GM18909 (cell line): Measurements from ENCODE around the gene ARHGAP30.

Experiments used
- ATAC-seq: cut with Tn5 transposase; IDR thresholded peaks from one replicate; pipeline ENCODE4 v1.9.1; 2021; ENCODE audit warnings: mild to moderate bottlenecking; ENCODE audit not compliant: unreplicated experiment, poor library complexity

Gene ARHGAP30

DNA sequence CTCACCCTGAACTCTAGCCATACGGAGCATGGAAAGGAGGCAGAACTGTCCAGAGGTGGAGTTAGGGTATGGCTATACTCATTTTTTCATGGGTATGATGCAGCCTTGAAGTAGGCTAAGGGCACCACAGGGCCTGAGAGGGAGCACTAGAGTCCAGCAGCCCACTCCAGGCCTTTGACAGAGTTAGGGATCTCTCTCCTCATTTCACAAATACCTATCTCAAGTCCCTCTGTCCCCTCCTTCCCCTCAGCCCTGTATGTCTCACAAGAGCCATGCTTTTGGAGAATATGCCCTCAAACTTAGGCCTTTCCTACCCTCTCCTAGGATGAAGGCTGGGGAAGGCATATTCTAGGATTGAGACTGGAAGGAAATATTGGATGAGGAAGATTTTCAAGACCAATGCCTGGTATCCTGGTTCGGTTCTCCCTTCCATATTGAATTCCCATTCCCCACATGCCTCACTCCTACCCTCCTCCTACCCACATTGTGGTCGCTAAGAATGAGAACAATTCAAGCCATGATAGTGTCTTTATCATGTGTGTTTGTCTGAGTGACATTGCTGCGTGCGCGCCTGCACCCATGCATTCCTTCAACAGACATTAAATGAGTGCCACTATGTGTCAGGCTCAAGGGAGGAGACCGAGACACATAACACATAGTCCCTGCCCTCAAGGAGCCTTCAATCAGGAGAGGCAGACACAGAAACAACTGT, 22.3 kb upstream of the ARHGAP30 start:
- no peak for ATAC-seq

DNA sequence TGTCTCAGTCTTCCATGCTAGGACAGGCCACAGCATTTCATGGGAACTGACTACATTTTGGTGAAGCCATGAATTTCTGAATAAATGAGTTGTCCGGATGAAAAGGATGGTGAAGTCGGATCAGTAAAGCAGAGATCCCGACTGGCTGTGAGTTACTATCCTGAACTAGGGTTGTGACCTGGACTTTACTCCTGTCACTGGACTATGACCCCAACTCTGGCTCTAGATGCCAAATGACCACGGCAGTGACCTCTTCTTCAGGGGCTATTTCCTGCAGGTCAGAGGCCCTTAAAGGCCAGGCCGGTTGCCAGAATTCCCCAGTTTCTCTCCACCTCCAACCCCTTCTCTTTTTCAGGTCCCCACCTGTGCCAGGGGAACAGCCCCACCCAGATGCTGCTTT, 21.4 kb upstream of the ARHGAP30 start:
- no peak for ATAC-seq

DNA sequence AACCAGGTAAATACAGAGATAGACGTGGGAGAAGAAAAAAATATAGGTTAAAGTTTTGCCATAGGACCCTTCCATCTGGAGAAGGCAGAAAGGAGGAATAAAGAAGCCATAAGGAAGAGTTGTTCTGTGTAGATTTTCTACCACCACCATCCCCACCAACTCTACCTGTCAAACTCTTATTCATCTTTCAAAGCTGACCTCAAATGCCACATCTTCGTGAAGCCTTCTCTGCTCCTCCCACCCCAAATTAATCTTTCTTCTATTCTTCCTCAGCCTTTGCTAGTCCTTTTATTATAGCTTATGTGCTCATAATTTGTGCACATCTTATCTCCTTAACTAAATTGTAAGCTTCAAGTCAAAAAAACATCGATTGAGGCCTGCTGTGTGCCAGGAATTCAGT, 20.9 kb upstream of the ARHGAP30 start:
- no peak for ATAC-seq

DNA sequence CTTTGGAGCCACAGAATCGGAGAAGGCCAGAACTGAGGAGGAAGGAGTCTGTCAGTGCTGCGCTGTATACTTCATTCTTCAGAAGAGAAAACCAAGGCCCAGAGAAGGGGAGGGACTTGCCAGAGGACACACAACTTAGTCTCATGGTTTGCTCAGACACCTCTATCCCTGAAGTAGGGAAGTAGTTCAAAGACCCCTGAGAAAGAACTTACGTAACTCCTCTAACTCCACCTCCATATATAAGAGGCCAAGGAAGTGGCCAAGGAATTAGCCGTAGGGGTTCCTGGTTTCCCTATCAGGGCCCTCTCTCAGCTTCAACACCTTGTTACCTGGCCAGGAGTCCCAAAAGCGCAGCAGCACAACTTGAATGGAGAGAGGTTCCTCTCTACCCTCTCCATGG, 20.2 kb upstream of the ARHGAP30 start:
- no peak for ATAC-seq

DNA sequence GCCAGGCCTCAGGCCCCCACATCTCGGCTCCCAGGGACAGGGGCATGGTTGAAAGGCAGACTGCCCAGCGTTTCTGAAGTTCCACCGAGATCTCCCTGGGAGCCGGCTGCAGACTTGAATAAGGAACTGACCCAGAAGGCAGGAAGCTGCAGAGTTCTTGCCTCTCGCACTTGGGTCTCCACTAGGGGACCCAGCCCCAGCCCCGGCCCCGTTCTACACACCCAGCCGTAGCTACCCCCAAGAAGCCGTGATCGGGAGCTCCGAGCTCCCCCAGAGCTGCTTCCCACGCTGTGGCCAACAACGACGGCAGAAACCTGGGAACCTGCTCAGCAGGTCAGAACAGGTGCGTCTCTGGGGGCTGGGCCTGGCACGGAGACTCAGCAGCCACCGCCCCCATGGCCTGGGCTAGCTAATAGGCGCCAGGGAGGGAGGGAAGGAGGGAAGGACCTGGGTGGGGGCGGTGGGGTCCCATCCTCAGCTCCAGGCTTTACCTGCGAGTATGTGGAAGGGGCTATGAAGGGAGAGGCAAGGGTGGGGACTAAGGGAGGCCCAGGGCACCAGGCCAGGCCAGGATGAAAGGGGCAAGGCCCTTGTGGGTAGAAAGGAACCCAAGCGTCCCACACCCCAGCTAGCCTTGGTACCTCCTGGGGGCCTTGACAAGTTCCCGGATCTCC, 19.7 kb upstream of the ARHGAP30 start, which contains the start of gene NECTIN4:
Gene NECTIN4, minus strand, starts transcription at position 308 of the 674 bp plus-strand sequence. Its CDS starts 262 bp downstream, at position 46.
- ATAC-seq, result no peak

DNA sequence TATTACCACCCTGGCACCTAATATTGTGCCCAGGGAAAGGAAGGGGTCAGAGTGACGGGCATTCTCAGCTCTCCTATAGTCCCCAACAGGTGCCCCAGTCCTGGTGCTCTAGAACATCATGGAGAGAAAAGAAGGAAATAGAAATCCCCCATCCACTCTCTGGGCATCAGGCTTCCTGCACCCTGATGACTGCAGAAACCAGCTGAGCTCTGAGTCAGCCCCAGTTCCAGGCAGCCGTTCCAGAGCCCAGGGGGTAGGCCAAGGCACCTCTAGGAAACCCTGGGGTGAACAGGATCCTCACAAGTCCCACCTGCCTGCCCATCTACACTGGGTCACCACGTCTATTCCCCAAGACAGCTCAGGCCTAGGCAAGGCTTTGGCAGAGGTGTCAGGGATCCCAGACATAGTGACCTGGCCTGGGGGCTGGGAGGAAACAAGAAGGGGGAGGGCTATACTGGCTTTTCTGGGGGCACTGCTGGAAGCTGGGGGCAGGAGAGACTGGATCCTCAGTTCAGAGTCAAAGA, 19.0 kb upstream of the ARHGAP30 start:
- ATAC-seq, result no peak

DNA sequence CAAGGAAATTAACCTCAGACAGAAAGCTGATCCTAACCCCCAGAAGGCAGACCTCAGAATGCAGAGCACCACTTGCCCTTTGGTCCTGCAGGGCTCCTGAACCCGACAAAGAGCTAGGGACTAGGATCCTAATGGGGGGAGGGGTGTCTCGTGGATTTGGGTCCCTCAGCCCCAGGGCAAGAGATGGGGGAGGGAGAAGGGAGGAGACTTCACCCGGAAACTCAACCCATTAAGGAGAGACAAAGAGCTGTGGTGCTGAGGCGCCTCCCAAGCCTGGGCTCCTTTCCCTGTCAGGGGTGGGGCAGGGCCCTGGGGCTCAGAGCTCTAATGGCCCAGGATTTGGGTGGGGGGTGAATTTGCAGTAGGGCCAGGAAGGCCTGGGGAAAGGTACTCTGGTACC, 16.8 kb upstream of the ARHGAP30 start:
- ATAC-seq, result no peak

DNA sequence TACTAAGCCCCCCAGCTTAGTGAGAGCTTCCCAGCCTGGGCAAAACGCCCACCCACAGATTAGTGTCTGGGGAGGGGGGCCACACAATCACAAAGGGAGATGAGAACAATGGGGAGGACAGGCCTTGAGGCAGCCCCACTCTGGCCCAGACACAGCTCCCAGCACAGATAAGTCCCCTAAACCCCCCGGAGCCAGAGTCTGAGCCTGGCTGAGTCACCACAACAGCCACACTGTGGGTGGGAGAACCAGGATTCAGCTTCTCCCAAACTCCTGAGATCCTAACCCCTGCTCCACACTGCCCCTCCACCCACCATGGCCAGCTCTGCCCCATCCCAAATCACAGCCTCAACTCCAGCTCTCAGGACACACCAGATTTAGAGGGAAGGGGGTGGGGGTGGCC, 15.5 kb upstream of the ARHGAP30 start:
- no peak for ATAC-seq

DNA sequence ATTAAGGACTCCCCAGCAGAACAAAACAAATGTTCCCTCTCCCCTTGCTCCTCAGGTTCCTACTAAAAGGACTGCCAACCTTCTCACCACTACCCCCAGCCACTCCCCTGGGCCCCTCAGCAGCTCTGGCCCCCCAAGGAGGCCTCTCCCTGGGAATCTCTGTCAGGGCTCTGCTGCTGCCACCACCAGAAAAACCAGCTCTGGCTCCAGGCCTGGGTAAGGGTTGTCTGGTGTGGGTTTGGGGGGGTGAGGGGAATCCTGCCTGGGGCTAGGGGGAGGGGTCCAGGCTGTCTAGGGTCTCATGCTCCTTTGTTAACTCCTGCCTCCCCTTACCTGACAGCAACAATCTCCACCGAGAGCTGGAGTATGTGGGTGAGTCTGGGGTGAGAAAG, 14.9 kb upstream of the ARHGAP30 start:
- ATAC-seq, result no peak

DNA sequence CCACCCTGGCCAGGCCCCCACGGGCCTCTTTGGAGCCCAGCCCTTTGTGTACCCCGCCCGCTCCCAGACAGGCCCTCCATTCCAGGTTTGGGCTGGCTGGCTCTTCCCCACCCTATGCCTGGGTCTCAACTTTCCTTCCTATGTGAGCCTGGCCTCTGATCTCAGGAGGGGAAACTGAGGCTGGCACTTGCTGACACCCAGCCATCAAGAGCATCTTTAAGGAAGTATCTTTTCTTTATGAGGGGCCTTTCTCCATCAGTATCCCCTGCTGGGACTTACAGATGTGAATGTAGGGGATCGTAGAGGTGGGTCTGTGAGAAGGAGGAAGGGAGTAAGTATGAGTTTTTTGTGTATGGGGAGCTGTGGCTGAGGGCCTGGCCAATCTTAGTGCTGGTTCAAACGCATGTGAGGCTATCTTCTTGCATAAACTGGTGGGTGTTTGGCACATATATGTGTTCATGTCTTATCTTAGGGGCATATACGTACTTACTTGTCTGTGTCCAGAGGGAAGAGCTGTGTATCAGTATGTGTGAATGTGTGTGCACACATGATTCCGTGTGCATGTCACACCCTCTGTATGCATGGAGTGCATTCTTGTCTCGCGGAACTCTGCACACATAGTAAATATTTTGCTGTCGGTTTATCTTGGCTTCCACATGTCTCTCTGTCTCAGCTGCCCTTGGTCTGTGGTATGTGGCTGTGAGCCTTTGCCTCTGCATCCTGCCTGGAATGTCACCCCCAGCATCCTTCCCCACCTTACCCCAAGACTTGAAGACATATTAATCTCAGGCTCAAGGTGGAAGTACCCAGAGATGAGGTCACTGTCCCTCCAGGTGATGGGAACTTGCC, 14.3 kb upstream of the ARHGAP30 start:
- ATAC-seq, result no peak

DNA sequence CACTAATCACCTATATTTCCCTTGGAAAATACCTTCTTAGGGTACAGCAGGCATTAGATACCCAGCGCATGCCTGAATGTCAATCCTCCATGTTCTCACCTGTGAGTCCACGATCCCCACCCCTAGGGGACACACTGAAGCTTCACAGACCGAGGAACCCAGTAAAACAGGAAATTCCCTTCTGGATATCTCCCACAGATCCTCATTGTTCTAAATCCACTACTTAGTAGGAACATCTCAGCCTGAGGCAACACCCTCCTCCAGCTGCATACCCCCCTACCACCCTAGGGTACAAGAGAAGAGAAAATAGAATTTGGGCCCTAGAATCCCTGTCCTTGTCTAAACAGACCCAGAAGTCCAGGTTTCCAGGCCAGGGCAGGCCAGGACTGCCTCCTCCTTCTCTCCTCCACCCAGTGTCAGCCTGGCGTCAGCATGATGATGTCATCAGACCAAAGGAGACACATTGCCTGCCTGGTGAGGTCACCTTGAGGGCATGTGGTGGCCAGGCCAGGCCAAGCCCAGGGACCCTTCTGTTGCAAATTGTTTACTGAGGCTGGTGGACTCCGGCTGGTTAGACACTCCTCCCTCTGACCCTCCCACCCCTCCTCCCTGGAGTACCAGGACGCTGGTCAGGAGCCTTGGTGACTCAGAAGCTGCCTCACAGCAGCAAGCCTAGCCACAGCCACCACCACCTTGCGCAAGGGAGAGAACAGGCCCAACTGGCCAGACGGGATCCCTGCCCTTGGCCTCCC, 13.5 kb upstream of the ARHGAP30 start:
- ATAC-seq, result no peak

DNA sequence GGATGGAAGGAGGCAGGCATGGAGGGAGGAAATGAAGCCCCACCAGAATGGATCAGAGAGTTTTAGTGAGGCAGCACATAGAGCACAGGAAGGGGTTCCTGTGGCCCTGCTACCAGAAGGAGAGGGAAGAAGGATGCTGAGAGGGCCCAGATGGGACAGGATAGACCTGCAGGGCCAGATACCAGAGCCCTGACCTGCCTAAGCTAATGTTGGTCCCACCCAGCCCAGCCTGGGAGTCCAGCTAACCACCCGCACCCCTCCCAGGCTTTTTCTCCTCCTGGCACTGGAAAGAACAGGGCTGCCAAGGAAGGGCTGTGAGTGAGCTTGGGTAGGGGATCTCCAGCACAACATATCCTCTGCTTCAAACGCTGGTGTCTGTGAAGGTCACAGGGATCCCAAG, 12.8 kb upstream of the ARHGAP30 start:
- ATAC-seq, result no peak

DNA sequence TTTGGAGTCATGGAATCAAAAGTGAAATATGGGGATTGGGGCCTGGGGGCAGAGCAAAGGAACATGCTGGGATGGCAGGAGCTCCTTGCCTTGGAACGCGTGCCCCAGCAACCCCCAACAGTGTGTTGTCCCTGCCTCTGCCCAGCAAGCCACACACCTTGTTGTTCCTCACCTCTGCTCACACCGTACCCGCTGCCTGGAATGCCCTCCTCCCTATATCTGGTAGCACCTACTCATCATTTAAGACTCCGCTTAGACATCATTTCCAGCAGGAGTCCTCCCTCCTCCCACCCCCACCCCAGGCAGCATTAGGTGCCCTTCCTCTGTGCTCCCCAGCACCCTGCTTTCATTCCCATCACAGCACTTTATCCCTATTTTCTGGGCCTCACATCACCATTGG, 11.8 kb upstream of the ARHGAP30 start:
- no peak for ATAC-seq

DNA sequence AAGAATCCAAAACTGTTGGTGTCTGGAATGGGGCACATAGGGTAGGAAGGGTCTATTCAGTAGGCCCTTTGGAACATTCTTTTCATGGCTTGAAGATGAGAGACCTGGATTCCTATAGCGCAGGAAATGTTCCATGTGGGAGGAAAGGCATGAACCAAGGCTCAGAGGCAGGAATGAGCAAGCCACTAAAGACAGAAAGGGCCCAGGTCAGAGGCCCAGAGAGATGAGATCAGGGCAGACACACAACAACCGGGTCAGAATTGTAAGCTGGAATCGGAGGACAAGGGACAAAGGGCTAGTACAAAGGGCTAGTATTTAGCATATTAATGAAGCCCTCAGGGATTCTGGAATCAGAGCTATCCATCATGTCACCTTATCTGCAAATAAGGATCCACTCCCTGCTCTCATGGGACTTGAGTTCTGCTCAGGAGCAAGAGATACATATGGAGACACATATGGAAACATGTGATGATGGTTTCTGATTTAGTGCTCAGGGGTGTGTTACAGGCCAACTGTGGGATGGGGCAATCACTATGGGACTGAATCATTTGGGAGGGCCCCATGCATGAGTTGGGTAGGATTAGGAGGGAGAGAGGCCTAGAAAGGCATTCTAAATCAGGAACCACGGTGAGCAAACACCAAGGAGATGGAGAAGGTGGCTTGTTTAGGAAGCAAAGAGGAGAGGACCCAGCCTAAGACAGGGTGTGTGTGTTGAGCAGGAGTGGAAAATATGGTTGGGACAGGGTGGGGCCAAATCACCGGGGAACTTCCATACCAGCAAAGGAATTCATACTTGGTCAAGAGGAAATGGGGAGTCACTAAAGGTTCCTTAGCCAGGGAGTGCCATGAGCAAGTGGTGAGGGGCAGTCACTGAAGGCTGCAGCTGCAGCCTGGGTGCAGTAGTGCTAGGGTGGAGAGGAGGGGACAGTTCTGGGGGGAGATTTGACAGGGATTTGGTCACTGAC, 11.0 kb upstream of the ARHGAP30 start:
- no peak for ATAC-seq

DNA sequence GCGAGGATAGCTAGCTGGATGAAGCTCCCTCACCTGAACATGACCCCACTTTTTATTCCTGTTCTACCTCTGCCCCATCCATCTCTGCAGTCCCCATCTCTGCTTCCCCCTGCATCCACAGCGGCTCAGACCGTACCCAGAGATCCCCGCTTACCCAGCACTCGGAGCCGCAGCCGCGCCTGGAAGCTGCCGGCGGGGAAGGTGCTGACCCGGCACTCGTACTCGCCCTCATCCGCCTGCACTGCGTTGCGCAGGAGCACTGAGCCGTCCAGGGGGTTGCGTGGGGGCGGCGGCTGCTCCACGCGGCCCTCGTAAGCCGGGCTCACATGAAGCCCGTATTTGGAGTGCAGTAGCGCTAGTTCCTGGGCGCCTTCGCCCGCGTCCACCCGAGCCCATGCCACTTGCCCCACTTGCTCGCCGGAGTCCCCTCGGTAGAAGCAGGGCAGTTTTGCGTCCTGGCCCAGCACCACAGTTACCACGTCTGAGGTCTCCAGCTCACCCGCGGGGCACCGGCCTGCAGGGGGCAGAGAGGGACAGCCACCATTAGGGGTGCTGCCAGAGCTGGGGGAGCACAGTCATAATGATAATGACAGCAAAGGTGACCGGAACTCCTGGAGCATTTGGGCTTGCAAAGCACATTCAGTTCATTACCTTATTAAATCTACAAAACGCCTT, 9.9 kb upstream of the ARHGAP30 start:
- ATAC-seq, result no peak

DNA sequence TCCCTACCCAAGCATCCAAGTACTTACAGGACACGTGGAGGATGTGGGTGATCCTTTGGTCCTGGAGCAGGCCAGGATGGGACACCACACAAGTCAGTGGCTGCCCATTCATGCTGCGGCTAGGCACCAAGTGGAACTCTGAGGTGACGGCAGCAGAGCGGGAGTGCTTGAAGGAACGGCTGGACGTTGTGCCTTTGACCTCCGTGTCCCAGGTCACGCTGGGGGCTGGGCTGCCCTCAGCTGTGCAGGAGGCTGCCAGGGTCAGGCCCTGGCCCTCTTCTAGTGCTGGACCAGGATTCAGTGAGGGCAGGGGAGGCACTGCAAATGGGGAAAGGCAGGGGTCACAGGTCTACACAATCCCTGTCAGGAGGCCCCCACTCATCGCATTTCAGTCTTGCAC, 7.7 kb upstream of the ARHGAP30 start:
- ATAC-seq, result no peak

DNA sequence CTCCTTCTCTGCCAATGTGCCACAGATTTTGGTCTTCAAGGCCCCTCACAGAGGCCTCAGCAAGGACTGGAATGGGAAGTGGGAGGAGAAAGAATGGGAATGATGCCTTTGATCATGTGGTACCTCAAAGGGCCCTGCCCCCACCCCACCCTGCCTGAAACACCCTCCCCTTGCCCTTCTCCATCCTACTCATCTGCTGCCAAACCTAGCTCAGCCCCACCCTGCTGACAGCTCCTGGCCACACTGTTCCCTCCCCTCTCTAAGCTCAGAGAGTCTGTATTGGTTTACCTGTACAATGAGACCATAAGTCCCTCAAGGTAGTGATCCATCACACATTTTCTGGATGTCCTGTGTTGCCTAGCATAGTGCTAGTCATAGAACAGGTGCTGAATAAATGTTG, 6.7 kb upstream of the ARHGAP30 start:
- no peak for ATAC-seq

DNA sequence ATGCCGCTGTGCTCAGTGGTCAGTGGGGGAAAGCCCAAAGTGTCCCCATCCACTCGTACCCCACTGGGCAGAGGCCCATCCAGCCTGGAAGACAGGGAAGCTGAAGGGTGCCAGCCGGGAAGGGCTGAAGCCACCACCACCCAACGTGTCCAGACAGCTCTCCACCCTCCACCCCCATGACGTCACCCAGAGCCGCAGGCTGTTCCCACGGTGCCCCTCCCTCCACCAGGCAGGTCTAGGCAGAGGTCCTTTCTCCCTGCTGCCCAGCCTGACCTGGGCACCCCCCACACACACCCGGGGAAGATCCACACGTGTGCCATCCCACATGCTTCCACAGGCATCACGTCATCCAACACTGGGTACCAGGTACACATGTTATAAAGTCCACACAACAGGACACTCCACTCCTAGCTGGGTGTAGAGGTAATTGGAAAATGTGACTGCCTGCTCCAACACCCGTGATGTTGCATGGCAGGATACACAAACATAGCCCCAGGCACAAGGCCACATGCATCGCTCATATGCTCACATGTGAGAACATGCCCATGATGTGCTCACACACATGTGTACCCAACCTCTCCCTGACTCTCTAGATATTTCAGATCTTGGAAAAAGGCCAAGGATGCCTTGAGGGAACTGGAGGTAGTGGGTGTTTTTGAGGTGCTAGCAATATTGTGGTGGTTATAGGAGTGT, 5.1 kb upstream of the ARHGAP30 start:
- ATAC-seq, result no peak
